ENCODE data around the gene NHEJ1. TPM values are rescaled to one million over a fixed set of nuclear protein-coding genes. Genes with fewer than 3 reads are reported as not detected.

Gene NHEJ1
- total and polyA plus RNA-seq, 2 donors (not counting 3 experiments of a cell fraction or from before 2014, with no cell fraction given), result 12.8 to 12.9 TPM

GRCh38 chr2:219174801-219175200, 14.2 kb upstream of the NHEJ1 start:
- Histone ChIP-seq H3K27ac (ENCODE audit: insufficient read depth, low read depth, low read length) (no peak overlapping the region), H3K36me3 (ENCODE audit: control insufficient read depth in 2 of 2, extremely low read depth in 1 of 2, insufficient read depth in 2 of 2, low read length in 2 of 2) (peaks cover 2 to 19% of the 10 kb centered on the region in 2 experiments), H3K27me3 (ENCODE audit: control insufficient read depth in 2 of 2, insufficient read depth in 2 of 2, low read length in 2 of 2) (no peaks in the 10 kb centered on the region), H3K79me2 (ENCODE audit: control insufficient read depth, insufficient read depth, low read length) (peaks cover 20% of the 10 kb centered on the region), H2AFZ (ENCODE audit: low read depth, low read length) (no peak overlapping the region), H4K20me1 (replicated peaks; ENCODE audit: control insufficient read depth, extremely low read depth, insufficient read depth, low read length) (peaks cover 3% of the 10 kb centered on the region), H3K4me2 (ENCODE audit: insufficient read depth, low read length) (no peak overlapping the region), H3K4me1 (ENCODE audit: control insufficient read depth, extremely low read depth, insufficient read depth, low read length) (peaks cover 18% of the 10 kb centered on the region), H3K9ac (replicated peaks; ENCODE audit: extremely low read depth, insufficient read depth, low read length) (no peak overlapping the region), H3K9me1 (replicated peaks; ENCODE audit: control insufficient read depth, extremely low read depth, insufficient read depth, low read length) (no peaks in the 10 kb centered on the region), H3K4me3 (replicated peaks in 1 of 3; ENCODE audit: insufficient read depth in 1 of 3, low read depth in 1 of 3, low read length in 3 of 3) (no peak overlapping the region), H3K9me3 (replicated peaks; ENCODE audit: control insufficient read depth, insufficient read depth, low read length) (no peaks in the 10 kb centered on the region)
- POLR2A ChIA-PET, result no interaction called here
- TF ChIP-seq JUN (IDR thresholded peaks at IDR 0.05; ENCODE audit: borderline replicate concordance, insufficient read depth, insufficient read length, low read depth) (no peak), EZH2 (IDR thresholded peaks at IDR 0.05; ENCODE audit: borderline replicate concordance, low read depth, low read length, severe bottlenecking) (no peak), POLR2AphosphoS5 (IDR thresholded peaks at IDR 0.05; ENCODE audit: insufficient read depth, low read depth, low read length) (no peak), GATA2 (IDR thresholded peaks at IDR 0.05; ENCODE audit: insufficient read depth, insufficient read length, low read depth, low read length) (no peak), POLR2A (IDR thresholded peaks at IDR 0.05; ENCODE audit: low read depth, low read length) (no peak), MYC (IDR thresholded peaks at IDR 0.05; ENCODE audit: low read depth, low read length) (no peak), FOS (IDR thresholded peaks at IDR 0.05; ENCODE audit: borderline replicate concordance, insufficient read depth, low read length) (no peak), MAX (IDR thresholded peaks at IDR 0.05; ENCODE audit: insufficient read depth, insufficient read length) (no peak), CTCF (IDR thresholded peaks at IDR 0.05; ENCODE audit: extremely low read depth in 1 of 2, insufficient read depth in 1 of 2, low read depth in 1 of 2, low read length in 2 of 2) (no peak)
- DNase-seq (ENCODE audit: low read depth, low spot score), result no peak
- CTCF ChIA-PET, result interaction anchor here (1.0 to 3.4 kb wide), 6 partner anchors 19 to 120 kb away, joined by 3 to 18 read pairs (median 10); partner anchors contain the start of genes ANKZF1, ATG9A, DNAJB2 and ZFAND2B
- dilution Hi-C loops (cut with MboI; ENCODE audit: extremely low pct_ligation_motif_present, low sequenced_read_pairs) (no loop called here), intact Hi-C loops (cut with micrococcal nuclease) (loop anchor here (5.0 kb wide), 1 partner anchor 608 kb away; the partner anchor contains the start of genes CNOT9 and USP37)
- no peak for FAIRE-seq
- no TSS peak for BruUV-seq (replicated peaks)
